WTC11 (cell line): ENCODE measurements around the gene GPNMB. TPM values are rescaled to one million over a fixed set of nuclear protein-coding genes. Genes with fewer than 3 reads are reported as not detected.

Experiments
- ATAC-seq: fragments of 200-7000 bp; cut with Tn5 transposase; 2 replicates; pipeline ENCODE4 v1.10.0; 2021; ENCODE audit warnings: mild to moderate bottlenecking, moderate library complexity
- CTCF ChIA-PET: fragments of 300-600 bp; sonication (Branson Sonifier 250); formaldehyde crosslinking; loops from one replicate; lab custom pipeline; 2021; ENCODE audit warnings: antibody characterized with exemption; lab: Charles Lee
- POLR2A ChIA-PET: fragments of 350-600 bp; sonication (Branson Sonifier 250); formaldehyde crosslinking; loops from one replicate; lab custom pipeline; 2021; ENCODE audit warnings: antibody characterized with exemption; lab: Charles Lee
- DNase-seq: peaks from one replicate; pipeline ENCODE4 v3.0.0; 2021; ENCODE audit warnings: low spot score
- H3K27ac Mint-ChIP-seq: 2 replicates; pipeline ENCODE4 v1.8.0; 2021; ENCODE audit warnings: mixed read lengths
- H3K27me3 Mint-ChIP-seq: 2 replicates; pipeline ENCODE4 v1.8.0; 2021; ENCODE audit warnings: low read depth, mild to moderate bottlenecking, moderate library complexity, mixed read lengths
- H3K36me3 Mint-ChIP-seq: 2 replicates; pipeline ENCODE4 v1.8.0; 2021; ENCODE audit warnings: mixed read lengths
- H3K4me1 Mint-ChIP-seq: 2 replicates; pipeline ENCODE4 v1.8.0; 2022; ENCODE audit warnings: mixed read lengths
- H3K4me3 Mint-ChIP-seq: 2 replicates; pipeline ENCODE4 v1.8.0; 2021; ENCODE audit warnings: mild to moderate bottlenecking, moderate library complexity, mixed read lengths
- H3K9me3 Mint-ChIP-seq: 2 replicates; pipeline ENCODE4 v1.8.0; 2021; ENCODE audit warnings: mixed read lengths
- ARID4B ChIP-seq: sonication (generic); formaldehyde crosslinking; IDR thresholded peaks from 2 replicates; pipeline ENCODE4 v1.8.0; 2023; ENCODE audit warnings: missing genetic modification reagents, mild to moderate bottlenecking, borderline replicate concordance
- ESRRA ChIP-seq: sonication (generic); formaldehyde crosslinking; IDR thresholded peaks from 2 replicates; pipeline ENCODE4 v1.8.1; 2022; ENCODE audit warnings: mild to moderate bottlenecking, missing genetic modification reagents, borderline replicate concordance
- NFE2L1 ChIP-seq: sonication (generic); formaldehyde crosslinking; IDR thresholded peaks from 2 replicates; pipeline ENCODE4 v1.8.1; 2023; ENCODE audit warnings: missing genetic modification reagents
- OVOL2 ChIP-seq: fragments of 250-450 bp; sonication (Bioruptor Pico); IDR thresholded peaks from 2 replicates; pipeline ENCODE4 v1.9.0; 2021; ENCODE audit warnings: mild to moderate bottlenecking, borderline replicate concordance
- PRDM15 ChIP-seq: sonication (generic); formaldehyde crosslinking; IDR thresholded peaks from 2 replicates; pipeline ENCODE4 v1.8.0; 2022; ENCODE audit warnings: missing genetic modification reagents
- PREB ChIP-seq: sonication (generic); formaldehyde crosslinking; IDR thresholded peaks from 2 replicates; pipeline ENCODE4 v1.8.1; 2022; ENCODE audit warnings: mild to moderate bottlenecking, missing genetic modification reagents, moderate library complexity, borderline replicate concordance
- STAT6 ChIP-seq: sonication (generic); formaldehyde crosslinking; conservative IDR thresholded peaks from 2 replicates; pipeline ENCODE4 v1.8.1; 2023; ENCODE audit warnings: mild to moderate bottlenecking, low read depth, missing genetic modification reagents, moderate library complexity
- total RNA-seq: library from RNA; stranded (reverse); gene quantifications from 3 replicates; pipeline ENCODE4 v1.2.3, GENCODE V29; 2021
- TF ChIP-seq, protein P1 (sequence below): sonication (generic); formaldehyde crosslinking; conservative IDR thresholded peaks from 2 replicates; pipeline ENCODE4 v1.8.1; 2022; ENCODE audit warnings: mild to moderate bottlenecking, missing genetic modification reagents
- TF ChIP-seq, protein P2 (sequence below): fragments of 250-450 bp; sonication (Bioruptor Pico); IDR thresholded peaks from 2 replicates; pipeline ENCODE4 v1.8.0; 2021; ENCODE audit warnings: mild to moderate bottlenecking

The GPNMB gene
- total RNA-seq, 1 experiment from 2014 or later = 1.1 TPM

GRCh38 chr7:23239698-23240097 lies 6.9 kb upstream of the GPNMB start:
- no peak for TF ChIP-seq PREB (CRISPR knock-in tag)
- TF ChIP-seq, protein P1, sequence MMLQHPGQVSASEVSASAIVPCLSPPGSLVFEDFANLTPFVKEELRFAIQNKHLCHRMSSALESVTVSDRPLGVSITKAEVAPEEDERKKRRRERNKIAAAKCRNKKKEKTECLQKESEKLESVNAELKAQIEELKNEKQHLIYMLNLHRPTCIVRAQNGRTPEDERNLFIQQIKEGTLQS (CRISPR knock-in tag) = no peak
- no peak for TF ChIP-seq OVOL2 (CRISPR knock-in tag)
- TF ChIP-seq NFE2L1 (CRISPR knock-in tag) = no peak
- TF ChIP-seq STAT6 = no peak
- no peak for TF ChIP-seq ESRRA (CRISPR knock-in tag)
- POLR2A ChIA-PET = no interaction called here
- CTCF ChIA-PET = interaction anchor here (1.1 kb wide), 1 partner anchor 33 kb away, joined by 4 read pairs; no protein-coding TSS in a partner anchor
- H3K4me3 Mint-ChIP-seq = no peak overlapping the region
- ATAC-seq = no peak
- H3K27ac Mint-ChIP-seq = no peak overlapping the region
- no peaks in the 10 kb centered on the region for H3K9me3 Mint-ChIP-seq
- H3K4me1 Mint-ChIP-seq = peaks cover 3% of the 10 kb centered on the region; the same call in 1 of the 2 replicates
- H3K27me3 Mint-ChIP-seq = no peaks in the 10 kb centered on the region
- DNase-seq = no peak
- no peaks in the 10 kb centered on the region for H3K36me3 Mint-ChIP-seq

DNA sequence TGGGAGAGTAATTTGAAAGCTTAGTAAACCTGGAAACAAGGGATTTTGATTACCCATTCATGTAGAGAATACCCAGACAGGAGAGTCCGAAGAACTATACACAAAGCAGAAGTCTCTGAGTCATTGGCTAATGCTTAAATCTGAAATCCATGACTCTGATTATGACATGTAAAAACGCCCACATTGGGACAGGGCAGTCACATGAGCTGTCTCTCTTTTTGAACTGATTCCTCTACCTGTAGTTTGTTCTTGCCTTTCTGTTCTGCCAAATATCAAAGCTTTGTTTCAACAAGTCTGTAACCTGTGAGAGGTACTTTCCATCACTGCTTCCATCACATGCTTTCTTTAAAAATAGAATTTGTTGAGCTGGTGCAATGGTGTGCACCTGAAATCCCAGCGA lies 4.3 kb upstream of the GPNMB start:
- DNase-seq = no peak
- H3K27me3 Mint-ChIP-seq = peaks cover 11% of the 10 kb centered on the region
- ChIA-PET POLR2A (no interaction called here), CTCF (interaction anchor here (1.3 to 1.6 kb wide), 3 partner anchors 21 to 156 kb away, joined by 3 to 7 read pairs (median 4); no protein-coding TSS in a partner anchor)
- ATAC-seq = no peak
- peaks cover 6% of the 10 kb centered on the region for H3K4me1 Mint-ChIP-seq
- H3K9me3 Mint-ChIP-seq = no peaks in the 10 kb centered on the region
- no peak overlapping the region for H3K4me3 Mint-ChIP-seq
- no peak overlapping the region for H3K27ac Mint-ChIP-seq
- TF ChIP-seq PRDM15 (CRISPR knock-in tag) (no peak), ARID4B (CRISPR knock-in tag) (no peak)
- TF ChIP-seq, protein P2, sequence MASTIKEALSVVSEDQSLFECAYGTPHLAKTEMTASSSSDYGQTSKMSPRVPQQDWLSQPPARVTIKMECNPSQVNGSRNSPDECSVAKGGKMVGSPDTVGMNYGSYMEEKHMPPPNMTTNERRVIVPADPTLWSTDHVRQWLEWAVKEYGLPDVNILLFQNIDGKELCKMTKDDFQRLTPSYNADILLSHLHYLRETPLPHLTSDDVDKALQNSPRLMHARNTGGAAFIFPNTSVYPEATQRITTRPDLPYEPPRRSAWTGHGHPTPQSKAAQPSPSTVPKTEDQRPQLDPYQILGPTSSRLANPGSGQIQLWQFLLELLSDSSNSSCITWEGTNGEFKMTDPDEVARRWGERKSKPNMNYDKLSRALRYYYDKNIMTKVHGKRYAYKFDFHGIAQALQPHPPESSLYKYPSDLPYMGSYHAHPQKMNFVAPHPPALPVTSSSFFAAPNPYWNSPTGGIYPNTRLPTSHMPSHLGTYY = no peak
- TF ChIP-seq, all 79 proteins: peak for 0
- H3K36me3 Mint-ChIP-seq = no peaks in the 10 kb centered on the region
